A549 (cell line): Measurements from ENCODE around the gene LPAR6.

Experiments
- CTCF ChIP-seq: fragments of >200 bp; sonication (Bioruptor Twin); formaldehyde crosslinking; IDR thresholded peaks from 3 replicates; pipeline ENCODE4 v1.5.1; 2016
- KDM1A ChIP-seq: fragments of 200-600 bp; sonication (generic); IDR thresholded peaks from 2 replicates; pipeline ENCODE4 v1.6.1; 2016; ENCODE audit warnings: low read depth, mild to moderate bottlenecking
- KDM5A ChIP-seq: fragments of 200-600 bp; sonication (generic); IDR thresholded peaks from 2 replicates; pipeline ENCODE4 v1.6.1; 2016; ENCODE audit warnings: antibody characterized with exemption, mild to moderate bottlenecking
- MAX ChIP-seq: IDR thresholded peaks from 2 replicates; pipeline ENCODE4 v1.6.1; 2012
- MAZ ChIP-seq: fragments of 150-350 bp; IDR thresholded peaks from 2 replicates; pipeline ENCODE4 v1.6.1; 2014; ENCODE audit warnings: antibody characterized with exemption, low read depth, low read length, borderline replicate concordance
- PHF8 ChIP-seq: fragments of 200-600 bp; sonication (generic); IDR thresholded peaks from 2 replicates; pipeline ENCODE4 v1.6.1; 2016; ENCODE audit warnings: low read depth, mild to moderate bottlenecking, antibody characterized with exemption, moderate library complexity, borderline replicate concordance
- POLR2A ChIP-seq: IDR thresholded peaks from 2 replicates; pipeline ENCODE4 v1.6.1; 2012; ENCODE audit warnings: mild to moderate bottlenecking, low read length
- SMC3 ChIP-seq: fragments of >200 bp; sonication (Bioruptor Twin); formaldehyde crosslinking; IDR thresholded peaks from 3 replicates; pipeline ENCODE4 v1.6.1; 2018; ENCODE audit warnings: inconsistent platforms

- TF ChIP-seq PHF8, result no peak
- TF ChIP-seq MAZ, result no peak
- TF ChIP-seq POLR2A, result no peak
- no peak for TF ChIP-seq SMC3
- no peak for TF ChIP-seq CTCF
- no peak for TF ChIP-seq KDM1A
- TF ChIP-seq MAX, result no peak
- no peak for TF ChIP-seq KDM5A
Measured at GRCh38 chr13:48426052-48426451, 13.1 kb upstream of the LPAR6 start.
